Stromal cell of bone marrow (primary cell): Measurements from ENCODE around the gene AHI1.
"Not testable (repeated sequence)": the region's sequence is repeated elsewhere in the genome, so short reads cannot be mapped to it uniquely, and the experiment has no call there.

Source experiments
- DNase-seq: peaks from one replicate; pipeline ENCODE4 v3.0.0-alpha.2; 2012; ENCODE audit warnings: low read depth

The AHI1 gene

GRCh38 chr6:135261872-135262725 lies 235.4 kb downstream of the AHI1 start:
- no peak for DNase-seq

- no peak for DNase-seq
Observed at GRCh38 chr6:135260612-135261011, 236.9 kb downstream of the AHI1 start.

DNA sequence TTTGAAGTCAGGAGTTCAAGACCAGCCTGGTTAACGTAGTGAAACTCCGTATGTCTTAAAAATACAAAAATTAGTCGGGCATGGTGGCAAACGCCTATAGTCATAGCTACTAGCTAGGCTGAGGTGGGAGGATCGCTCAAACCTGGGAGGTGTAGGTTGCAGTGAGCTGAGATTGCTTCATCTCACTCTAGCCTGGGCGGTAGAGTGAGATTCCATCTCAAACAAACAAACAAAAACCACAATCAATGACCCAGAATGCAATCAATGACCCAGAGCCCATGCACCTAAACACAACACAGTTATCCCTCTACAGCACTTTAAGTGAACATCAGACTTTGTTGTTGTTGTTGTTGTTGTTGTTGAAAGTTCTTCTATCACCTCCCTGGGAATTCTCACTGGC lies 238.6 kb downstream of the AHI1 start:
- DNase-seq, result no peak

DNA sequence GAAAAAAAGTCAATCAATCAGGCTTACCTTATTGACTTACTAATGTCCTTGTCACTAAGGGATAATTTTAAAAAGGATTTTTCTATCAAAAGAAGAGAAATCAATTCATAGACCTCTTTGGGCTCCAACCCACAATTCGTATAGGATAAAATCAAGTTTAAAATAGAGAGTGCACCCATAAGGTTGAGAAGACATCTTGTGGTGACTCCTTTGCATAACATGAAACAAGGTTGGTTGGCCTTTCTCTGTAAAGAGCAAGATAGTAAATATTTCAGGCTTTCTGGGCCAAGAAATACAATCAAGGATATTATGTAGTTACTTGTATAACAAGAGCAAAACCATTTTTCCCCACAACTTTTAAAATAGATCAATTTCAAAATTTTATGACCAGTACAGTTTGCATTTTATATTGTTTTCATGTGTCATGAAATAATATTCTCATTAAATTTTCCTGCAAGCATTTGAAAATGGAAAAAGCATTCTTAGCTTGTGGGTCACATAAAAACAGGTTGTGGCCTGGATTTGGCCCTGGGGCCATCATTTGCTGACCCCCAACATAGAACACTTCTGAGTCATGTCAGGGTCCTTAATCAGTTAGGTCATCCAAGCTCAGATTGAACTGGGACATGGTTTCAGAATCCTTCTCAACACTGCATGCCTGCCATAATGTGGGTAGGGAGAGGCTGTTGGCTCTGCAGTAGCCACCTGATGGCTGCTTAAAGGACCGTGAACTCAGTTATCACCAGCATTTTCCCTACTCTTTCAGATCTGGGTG lies 239.7 kb downstream of the AHI1 start:
- no peak for DNase-seq

- peak; percentile 33 for DNase-seq
Observed at GRCh38 chr6:135256866-135257265, 240.7 kb downstream of the AHI1 start.

- no peak for DNase-seq
Observed at GRCh38 chr6:135254471-135254870, 243.1 kb downstream of the AHI1 start.

DNA sequence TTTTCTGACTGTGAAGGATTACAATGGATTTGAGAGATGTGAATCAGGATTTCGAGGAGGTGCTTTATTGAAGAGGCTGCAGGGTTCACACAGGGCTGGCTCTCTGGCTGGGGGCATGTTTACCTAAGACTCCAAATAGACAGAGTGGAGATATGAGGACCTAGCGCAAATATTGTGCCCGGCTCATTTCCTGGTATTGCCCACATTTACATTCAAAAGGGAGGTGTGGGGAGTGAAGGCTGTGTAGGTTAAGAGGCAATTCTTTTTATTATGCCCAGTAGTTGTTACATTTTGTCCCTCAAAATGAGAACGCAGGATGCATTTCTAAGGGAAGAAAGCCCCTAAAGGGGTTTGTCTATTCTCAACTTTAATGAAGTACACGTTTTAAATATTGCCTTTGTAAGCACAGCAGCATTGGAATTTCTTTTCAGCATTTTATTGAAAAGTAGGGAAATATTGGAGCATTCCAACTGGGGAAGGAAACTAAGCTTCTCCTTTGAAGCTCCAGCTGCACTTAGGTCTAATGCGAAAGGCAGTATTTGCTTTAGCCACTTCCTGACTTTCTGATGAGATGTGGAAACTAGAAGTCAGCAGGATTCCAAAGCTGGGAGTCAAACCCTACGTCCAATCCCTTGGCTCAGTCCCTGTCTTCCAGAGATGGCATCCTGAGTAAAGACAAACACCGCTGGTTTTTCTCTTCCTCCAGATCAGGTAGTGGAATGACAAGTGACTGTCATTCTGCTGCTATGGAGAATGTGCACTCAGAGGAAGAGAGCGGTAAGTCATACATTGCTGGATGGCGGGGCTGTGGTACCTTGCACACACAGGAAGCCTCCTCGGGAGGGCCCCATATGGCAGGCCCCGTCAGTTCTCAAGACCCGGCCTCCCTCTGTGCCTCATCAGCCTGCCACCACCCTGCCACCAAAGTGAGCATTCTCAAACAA lies 245.8 kb downstream of the AHI1 start:
- peak; percentile 45 for DNase-seq

DNA sequence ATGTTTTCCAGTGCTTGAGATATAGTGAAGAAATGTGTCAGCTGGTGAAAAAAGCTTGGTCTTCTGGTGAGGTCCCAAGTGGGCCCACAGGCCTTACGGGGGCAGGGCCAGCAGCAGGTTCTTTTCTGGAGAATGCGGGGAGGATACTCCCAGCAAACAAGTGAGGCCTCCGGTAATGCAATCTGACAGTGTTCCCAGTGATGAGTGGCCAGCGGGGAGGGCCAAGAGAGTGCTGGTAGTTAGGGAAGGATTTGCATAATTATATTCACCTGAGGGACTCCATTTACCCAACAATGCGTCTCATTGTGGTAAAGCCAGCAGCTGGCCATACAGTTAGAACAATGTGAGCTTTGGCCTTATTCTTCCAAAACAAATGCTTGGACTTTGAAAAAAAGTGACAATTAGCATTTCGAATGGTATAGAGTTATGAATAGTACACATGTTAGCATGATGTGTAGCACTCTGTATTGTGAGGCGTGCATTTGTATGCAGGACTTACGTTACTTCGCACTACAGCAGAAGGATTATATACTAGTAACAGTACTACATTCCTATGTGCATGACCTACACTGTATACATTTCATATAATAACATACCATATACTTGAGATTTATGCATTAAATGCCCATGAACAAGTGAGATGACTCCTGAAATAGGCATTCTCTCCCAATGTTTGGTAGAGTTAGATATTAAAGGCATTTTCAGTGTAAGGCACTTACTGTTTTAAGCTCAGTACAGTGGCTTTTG lies 246.6 kb downstream of the AHI1 start:
- DNase-seq, result no peak

- no peak for DNase-seq
Observed at GRCh38 chr6:135250234-135250633, 247.3 kb downstream of the AHI1 start.

DNA sequence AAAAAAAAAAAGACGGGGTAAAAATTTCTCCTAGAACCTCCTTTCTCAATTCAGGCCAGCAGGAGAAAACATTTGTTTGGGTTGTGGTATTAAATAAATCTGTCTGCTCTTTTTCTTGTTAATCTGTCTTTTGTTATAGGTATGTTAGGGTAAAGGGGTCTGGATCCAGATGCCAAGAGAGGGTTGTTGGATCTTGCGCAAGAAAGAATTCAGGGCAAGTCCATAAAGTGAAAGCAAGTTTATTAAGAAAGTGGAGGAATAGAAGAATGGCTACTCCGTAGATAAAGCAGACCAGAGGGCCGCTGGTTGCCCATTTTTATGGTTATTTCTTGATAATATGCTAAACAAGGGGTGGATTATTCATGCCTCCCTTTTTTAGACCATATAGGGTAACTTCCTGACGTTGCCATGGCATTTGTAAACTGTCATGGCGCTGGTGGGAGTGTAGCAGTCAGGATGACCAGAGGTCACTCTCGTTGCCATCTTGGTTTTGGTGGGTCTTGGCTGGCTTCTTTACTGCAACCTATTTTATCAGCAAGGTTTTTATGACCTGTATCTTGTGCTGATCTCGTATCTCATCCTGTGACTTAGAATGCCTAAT lies 251.0 kb downstream of the AHI1 start:
- DNase-seq, result not testable (repeated sequence)

DNA sequence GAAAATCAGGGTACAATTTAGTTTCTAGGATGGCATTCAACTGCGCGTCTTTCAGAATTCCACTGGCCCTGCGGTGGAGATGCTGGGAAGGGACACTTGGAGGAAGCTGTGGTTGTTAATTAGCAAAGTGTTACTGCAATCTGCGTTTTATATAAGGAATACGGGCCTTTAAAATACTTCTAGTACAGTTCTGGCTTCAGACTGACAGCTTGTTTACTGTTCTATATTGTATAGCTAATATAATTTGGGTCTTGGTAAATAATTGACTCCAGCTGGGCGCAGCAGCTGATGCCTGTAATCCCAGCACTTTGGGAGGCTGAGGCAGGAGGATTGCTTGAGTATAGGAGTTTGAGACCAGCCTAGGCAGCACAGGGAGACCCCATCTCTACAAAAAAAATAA lies 252.7 kb downstream of the AHI1 start:
- DNase-seq, result no peak

GRCh38 chr6:135243871-135244796 lies 253.4 kb downstream of the AHI1 start:
- DNase-seq, result no peak

DNA sequence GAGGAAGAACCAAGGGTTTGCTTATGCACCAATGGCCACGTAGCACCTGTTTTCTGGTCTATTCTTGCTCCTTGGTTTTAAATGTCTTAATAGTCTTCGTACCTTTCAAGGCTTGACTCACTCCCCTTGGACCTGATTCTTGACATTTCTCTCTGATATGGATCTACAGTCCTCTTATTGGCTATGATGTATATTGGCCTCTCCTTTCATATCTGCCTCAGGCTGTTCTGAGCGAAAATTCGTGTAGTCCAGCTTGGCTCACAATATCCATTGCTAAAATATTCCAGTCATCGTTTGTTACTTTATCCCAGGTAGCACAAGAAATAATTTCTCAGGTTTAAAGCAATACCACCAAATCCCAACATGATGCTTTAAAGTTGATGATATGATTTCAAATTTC lies 256.8 kb downstream of the AHI1 start:
- DNase-seq, result no peak

DNA sequence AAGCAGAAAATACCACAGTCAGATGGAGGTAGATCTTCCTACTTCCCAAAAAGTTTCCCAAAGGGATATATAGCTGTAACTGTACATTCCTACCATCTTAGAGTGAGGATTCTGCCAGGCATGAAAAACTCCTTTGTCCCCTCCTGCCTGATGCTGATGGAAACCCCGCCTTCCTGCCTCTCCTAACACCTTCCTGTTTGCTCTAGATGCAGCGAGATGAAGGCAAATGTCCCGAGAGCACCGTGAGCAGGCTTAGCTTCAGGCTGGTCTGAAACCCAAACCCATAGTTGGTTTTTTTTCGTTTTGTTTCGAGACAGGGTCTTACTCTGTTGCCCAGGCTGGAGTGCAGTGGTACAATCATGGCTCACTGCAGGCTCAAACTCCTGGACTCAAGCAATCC lies 260.8 kb downstream of the AHI1 start:
- no peak for DNase-seq

GRCh38 chr6:135236319-135236718 lies 261.2 kb downstream of the AHI1 start:
- DNase-seq, result no peak

DNA sequence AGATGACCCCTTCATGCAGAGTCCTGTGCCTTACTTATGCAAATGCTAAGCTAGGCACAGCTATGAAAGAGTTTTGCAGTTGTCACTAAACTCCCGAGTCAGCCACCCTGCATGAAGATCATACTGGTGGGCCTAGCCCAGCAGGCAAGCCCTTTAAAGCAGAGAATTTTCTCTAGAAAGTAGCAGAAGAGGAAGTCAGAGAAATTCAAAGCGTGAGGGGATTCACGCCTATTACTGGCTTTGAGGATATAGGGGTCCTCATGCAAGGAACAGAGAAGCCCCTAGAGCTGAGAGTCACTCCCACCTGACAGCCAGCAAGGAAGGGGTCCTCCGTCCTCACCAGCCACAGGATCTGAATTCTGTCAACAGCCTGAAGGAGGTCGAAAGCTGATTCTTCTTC lies 261.8 kb downstream of the AHI1 start:
- no peak for DNase-seq

GRCh38 chr6:135234492-135234780 lies 263.1 kb downstream of the AHI1 start:
- no peak for DNase-seq

DNA sequence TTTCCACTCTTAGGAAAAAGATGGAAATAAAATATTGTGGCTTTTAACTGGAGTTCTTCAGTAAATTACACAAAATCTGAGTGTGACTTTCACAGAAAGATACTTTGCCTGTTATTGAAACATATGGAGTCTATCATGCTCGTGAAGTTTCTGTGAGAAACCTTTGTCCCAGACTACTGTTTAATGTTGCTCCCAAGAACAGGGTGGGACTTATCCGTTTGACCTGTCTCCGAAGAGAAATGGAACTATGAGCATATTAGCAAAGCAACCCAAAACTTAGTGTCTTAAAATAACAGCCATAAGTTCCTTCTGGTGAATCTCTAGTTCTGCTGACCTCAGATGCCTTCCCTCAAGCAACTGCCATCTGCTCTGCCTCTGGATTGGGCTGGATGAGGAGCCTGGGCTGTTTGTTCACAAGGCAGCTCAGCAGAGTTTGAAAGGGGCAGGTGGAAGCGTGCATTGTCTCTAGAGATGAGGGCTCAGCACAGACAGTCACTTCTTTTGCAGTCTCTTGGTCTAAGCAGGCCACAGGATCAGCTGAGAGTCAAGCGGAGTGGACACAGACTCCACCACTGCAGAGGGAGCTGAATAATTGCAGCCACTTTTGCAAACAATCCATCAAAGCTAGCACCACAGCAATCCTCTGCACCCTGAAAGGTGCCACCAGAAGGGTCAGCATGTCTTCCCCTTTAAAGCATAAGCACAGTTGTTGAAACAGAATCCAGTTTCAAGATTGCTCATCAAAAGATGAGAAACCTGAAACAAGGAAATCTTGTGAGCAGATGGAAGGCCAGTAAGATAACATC lies 263.7 kb downstream of the AHI1 start:
- DNase-seq, result no peak
